GM21447 (cell line): ENCODE results near the gene DMGDH.

Experiments
- ATAC-seq: cut with Tn5 transposase; IDR thresholded peaks from one replicate; pipeline ENCODE4 v1.9.1; 2021; ENCODE audit not compliant: unreplicated experiment

The DMGDH gene

DNA sequence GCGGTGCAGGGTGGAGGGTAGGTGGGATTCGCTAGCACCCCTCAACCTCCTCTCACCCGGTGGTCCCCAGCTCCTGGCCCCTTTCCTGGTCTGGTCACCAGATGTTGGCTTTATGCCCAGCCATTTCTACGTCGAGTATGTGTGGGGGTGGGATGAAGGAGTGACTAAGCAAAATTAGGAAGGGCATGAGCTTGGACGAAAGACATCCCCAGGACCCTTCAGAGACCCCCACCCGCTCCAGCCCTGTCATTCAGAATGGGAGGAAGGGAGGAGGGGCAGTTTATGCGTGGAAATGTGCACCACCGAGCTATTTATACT, 835 bp upstream of the DMGDH start:
- no peak for ATAC-seq

DNA sequence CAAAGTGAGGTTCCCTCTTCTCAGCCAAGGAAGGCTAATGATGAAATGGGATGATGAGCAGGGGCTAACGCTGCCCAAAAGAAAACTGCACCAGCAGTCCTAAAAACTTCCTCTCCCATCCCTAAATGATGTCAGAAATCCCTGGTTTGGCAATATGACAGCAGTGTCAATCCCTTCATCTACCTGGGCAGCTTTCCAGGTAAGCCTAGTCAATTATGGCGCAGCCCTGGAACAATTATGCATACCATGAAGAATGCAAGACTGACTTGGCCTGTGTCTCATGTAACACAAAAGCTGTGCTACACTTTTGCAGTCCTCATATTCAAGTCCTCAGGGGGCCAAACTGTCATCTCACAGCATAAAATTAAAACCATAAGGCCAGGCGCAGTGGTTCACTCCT, 7.0 kb downstream of the DMGDH start:
- no peak for ATAC-seq

DNA sequence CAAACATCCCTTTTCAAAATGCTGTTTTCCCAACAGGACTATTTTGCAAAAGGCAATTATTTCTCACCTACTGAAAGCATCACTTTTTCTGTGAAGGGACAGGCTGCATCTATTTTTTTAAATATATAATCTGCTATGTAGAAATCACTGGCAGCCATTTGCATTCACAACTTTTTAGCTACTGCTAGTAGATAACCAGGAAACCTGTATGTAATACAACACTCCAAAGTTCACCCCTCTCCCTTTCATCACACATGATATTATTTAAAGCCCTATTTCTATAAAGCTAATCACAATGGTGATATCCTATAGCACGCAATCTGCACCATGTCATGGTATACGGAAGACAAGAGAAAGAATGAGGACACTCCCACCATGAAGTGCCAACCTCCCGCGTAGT, 9.8 kb downstream of the DMGDH start:
- no peak for ATAC-seq

DNA sequence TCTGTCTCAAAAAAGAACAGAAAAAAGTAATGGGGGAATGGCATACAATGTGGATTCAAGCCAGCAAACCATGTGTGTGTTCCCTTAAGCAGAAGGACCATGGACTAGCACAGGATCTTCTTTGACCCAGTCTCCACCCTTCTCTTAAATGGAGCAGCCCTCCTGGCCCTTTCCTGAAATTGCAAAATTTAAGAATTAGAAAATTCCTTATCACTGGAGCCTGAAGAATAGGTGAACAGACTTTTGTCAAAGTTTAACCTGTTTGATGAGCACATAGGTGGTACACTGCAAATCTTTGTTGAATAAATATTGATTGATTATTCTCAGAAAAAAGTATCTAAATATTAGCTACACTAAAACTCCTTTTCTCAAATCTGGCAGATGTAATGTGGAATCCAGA, 12.6 kb downstream of the DMGDH start:
- no peak for ATAC-seq

DNA sequence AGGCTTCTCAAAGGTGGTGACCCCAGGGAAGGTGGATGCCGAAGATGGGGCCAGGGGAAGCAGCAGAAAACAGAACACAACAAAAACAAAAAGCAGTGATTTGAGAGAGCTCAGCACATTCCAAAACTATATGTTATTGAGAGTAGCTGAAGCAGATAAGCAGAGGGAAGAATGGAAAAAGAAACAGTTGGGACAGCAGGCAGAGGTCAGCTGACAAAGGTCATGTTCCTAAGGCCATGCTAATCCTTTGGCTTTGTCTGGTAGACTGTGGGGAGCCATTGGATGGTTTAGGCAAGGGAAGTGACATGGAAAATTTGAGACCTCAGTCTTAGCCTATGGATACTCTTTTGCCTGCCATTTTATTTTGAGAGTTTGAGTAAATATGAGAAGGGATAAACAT, 14.5 kb downstream of the DMGDH start:
- no peak for ATAC-seq

DNA sequence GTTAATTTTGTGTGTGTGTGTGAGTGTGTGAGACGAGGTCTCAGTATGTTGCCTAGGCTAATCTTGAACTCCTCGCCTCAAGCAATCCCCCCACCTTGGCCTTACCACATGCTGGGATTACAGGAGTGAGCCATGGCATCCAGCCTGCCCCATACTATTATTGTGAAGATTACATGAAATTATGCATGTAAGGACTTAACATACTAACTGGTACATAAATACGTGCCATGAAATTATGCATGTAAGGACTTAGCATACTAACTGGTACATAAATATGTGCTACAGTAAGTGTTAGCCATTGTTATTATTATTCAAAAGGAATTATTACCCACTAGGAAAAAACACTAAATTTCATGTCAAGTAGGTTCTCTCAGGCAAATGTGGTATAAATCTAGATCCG, 16.2 kb downstream of the DMGDH start:
- ATAC-seq: no peak

DNA sequence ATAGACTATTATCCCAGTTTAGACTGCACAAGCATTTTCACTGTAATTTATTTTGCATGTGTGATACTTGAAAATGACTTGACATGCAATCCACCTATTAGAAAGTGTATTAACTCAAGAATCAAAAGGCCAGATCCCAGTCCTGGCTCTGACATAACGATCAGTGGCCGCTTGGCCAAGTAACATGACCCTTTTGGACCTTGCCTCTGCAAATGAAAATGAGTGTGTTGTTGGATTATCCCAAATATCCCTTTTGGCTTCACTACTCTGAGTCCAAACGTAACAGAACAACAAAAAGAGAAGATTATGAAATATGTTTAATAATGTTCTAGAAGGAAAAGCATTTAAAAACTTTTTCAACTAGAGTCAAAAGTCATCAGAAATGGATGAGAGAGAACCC, 19.0 kb downstream of the DMGDH start:
- no peak for ATAC-seq

DNA sequence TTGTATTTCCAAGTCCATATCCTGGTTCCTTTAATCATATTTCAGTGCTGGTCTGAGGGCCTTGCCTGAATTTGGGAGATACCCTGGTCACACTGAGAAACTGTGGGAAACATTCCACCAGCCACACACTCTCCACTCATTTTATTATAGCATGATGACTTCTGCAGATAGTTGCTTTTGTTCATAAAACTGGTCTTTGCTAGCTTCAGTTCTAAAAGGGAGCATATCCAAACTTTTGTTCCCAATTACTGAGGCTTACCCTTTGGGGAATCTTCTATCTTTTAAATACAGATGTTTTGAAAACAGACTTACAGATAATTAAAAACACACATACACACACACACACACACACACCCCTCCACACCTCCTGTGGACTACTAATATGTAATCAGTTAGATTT, 21.0 kb downstream of the DMGDH start:
- no peak for ATAC-seq

DNA sequence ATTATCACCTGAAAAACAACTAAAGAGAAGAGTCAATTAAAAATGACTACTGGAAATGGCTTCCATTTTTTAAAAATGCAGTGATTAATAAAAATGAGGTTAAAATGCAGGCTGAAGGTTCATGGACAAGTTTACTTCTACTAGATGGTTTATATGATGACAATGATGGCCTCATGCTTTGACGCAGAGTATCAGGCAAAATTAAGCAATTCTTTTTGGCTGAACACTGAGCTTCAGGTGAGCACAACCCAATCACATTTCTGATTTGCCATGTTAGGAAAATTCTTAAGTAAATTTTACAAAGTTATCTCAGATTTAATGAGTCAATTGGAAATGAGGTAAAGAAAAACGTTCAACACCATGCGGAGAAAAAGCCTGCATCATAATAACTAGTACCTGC, 22.3 kb downstream of the DMGDH start:
- ATAC-seq: no peak

DNA sequence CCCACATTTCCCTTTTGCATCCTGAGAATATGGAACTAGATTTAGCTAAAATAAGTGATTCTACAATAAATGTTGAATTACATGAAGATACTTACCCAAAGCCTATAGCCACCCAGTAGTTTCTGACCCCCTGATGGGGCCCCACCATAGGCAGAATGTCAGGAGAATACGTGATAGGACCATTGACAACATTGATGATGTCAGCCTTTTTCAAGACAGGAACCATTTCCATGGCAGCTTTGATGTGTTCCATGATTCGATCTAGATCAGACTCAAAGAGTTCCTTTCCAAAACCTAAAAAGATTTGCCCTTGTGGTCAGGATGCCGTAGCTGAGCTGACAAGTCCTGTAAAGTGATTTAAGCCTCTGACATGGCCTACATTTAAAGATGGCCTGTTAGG, 27.3 kb downstream of the DMGDH start:
- no peak for ATAC-seq

DNA sequence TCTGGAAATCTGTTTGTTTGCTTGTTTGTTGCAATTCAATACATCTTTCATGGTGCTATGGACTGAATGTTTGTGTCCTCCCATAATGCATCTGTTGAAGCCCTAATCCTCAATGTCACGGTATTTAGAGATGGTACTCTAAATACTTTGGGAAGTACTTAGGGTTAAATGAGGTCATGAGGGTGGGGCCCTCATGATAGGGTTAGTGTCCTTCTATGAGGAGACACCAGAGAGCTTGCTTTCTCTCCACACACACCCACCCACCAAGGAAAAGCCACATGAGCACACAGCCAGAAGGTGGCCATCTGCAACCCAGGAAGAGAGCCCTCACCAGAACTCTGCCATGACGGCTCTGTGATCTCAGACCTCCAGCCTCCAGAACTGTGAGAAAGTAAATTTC, 32.7 kb downstream of the DMGDH start:
- no peak for ATAC-seq

DNA sequence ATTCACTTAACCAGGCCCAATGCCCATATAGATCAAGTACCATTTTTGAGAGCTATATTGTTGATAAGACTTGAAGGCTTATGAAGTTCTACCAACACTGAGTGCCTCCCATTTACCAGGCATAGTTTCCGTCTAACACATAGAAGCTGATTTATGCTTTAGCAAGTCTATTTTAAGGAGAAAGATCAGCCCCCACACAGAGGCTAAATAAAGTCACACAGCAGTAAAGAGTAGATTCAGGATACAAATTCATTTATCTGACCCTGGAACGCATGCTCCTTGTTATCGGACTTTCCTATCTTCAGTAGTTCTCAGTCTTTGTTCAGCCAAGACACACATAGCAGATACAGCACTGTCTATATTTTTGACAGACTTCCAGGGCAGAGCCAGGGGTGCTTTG, 34.2 kb downstream of the DMGDH start:
- no peak for ATAC-seq

DNA sequence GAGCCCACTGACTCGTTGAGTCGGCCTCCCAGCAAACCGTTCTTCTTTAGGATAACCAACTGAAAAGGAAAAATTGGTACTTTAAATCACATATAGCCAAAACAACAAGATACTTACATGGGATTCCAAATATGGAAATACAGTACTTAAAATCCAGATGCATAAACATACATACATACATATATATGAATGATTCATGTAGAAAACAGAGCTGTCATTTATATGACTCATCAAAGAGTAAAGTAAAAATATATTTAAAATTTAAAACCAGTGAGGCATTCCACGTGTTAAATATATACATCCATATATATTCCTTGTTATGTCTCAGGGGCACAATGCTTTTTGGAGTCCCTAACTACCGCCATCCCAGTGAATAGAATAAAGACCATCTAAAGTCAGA, 36.7 kb downstream of the DMGDH start:
- ATAC-seq: no peak

DNA sequence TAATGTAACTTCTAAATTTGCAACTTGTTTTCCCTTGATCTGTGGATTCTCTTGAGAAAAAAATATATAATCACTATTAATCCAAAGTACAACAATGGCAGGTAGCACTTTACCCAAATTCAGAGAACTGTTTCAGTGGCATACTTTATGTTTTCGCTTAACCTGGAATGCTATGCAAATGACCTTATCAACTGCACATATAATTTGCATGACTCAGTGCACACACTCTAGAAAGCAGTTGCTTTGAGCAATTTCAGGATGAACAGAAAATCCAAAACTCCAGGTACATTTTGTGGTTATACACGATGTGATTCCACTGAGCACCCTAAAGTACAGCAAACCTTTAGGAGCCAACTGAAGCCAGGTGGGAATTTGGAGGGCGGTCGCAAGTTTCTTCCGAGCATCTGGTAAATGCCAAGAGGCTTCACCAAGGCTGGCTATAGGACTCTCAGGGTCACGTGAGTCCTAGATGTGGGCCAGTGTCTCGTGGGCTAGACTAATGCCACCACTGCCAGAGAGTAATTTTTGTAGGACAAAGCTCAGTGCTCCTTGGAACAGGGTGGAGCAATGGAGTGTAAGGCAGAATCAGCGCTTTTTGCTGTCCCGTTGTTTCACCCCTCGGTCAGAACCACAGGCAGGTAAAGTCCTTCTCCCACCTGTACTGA, 37.3 kb downstream of the DMGDH start:
- ATAC-seq: no peak

DNA sequence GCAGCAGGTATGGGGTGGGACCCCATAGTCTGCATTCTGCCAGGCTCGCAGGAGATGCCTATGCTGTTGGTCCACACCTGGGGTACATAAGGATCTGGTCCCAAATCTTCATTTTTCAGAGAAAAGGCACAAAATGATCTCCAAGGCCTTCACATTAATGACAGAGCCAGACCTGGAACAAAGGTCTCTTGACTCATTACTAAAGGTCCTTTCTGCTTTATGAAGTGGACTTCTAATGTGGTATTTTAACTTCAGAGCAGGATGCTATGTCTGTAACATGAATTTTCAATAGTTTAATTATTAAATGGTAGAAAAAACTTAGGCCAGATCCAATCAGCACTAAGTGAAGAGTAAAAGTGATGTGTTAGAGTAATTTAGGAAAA, 38.0 kb downstream of the DMGDH start:
- no peak for ATAC-seq

DNA sequence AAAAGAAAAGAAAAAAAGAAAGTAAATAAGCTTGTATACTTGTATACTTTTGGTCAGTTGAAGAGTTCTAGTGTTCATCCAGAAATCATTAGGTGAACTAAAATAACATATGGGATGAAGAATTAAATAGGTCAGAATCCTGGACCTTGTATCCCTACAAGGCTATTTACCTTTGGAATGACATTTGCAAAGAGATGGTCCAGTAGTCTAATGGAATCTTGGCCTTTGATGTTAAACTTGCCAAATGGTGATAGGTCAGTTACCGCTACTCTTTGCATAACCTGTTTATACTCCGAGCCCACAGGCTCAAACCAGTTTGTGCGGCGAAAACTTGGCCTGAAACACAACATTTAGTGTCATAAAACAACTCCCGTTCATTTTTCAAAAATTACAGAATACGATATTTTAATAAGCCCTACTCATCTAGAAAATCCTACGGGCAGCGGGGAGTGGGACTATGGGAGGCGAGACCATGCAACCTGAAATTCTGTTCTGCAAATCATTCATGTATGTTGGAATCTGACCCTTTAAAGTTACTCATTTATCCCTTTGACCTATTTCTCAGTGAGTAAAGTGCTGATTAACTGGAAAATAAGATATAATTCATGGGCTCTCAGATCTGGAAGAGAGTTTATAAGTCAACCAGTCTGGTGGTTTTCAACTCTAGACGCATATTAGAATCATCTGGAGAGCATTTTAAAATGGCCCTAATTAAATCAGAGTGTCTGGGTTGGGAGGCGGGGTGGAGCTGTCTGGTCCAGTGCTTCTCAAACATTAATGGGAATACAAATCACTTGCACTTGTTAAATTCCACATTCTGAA, 38.6 kb downstream of the DMGDH start:
- ATAC-seq: no peak

DNA sequence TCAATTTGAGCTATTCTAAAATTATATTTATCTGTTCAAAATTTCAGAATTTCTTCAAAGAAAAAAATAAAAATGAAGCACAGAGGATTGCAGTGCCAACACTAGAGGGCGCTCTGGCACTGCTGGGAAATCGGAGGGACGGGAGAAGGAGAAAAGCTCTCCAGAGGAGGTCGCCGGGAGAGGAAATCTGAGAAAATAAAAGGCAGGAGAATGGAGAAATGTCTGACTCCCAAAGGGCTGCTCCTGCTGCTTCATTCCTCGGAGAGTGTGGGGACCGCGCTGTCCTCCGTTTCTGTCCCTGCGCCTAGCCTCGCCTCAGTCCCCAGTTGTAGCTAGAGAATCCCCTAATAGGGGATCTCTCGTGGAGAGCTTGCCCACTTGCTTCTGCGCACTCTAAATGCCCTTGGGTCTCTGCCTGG, 44.4 kb downstream of the DMGDH start:
- no peak for ATAC-seq

DNA sequence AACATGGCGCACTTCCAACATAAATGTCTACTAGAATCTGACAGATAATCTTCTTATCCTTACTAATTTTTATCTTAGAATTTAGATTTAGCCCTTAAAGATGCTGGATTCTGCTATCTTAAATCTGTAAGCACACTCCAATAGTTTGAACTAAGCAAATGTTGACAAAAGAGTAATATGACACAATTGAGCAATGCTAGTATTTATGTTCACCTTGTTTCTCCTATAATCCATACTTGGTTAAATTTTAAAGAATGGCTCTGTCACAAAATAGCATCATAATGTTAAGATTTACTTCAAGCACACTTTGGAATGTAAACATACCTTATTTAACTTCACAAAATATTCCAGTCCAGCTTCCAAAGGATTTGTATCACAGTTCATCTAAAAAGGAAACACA, 45.5 kb downstream of the DMGDH start:
- ATAC-seq: no peak

DNA sequence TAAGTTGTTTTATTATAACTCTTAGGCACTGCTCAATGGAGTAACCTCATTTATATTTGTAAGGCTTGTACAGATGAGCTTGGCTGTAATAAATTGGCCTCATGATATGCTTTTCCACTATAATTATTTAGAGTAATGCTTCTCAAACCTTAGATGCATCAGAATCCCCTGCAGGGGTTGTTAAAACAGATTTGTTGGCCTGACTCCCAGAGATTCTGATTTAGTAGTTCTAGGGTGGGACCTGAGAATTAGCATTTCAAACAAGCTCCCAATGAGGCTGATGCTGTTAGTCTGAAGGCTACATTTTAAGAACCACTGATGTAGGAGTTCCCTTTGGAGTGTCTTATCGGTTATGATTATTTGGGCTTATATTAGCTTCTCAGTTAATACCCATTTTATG, 46.1 kb downstream of the DMGDH start:
- ATAC-seq: no peak

DNA sequence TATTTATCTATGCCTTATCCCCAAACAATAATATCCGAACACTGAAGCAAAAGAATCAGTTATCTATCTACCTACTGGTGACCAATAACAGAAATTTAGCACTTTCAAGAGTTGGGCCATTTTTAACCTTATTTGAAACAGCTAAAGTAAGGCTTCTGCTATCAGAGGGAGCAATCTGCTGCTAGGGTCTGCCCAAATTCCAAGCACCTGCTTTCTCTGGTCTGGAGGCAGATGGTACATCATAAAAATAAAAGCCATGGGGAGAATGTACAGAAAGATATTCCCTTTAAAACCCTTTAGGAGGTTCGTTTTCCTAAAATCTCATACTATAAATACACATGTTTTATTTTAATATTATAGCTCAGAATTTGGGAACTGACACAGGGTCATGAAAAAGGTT, 46.7 kb downstream of the DMGDH start:
- no peak for ATAC-seq

DNA sequence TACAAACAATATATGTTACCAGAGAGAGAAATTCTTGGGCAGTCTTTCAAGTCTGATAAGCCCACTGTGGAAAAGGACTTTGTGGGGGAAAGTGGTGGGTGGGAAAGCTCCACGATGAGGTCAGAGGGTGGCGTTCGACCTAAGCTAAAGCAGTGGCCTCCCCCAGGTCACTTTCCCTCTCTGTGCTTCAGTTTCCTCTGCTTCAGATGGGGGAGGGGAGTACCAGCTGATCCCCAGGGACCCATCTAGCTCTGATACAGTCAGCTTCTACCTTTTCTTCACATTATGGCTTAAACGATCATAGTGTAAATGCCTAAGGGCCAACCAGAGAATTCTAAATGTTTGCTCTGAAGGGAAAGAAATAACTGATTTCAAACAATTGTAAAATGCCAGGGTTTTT, 47.7 kb downstream of the DMGDH start:
- no peak for ATAC-seq

DNA sequence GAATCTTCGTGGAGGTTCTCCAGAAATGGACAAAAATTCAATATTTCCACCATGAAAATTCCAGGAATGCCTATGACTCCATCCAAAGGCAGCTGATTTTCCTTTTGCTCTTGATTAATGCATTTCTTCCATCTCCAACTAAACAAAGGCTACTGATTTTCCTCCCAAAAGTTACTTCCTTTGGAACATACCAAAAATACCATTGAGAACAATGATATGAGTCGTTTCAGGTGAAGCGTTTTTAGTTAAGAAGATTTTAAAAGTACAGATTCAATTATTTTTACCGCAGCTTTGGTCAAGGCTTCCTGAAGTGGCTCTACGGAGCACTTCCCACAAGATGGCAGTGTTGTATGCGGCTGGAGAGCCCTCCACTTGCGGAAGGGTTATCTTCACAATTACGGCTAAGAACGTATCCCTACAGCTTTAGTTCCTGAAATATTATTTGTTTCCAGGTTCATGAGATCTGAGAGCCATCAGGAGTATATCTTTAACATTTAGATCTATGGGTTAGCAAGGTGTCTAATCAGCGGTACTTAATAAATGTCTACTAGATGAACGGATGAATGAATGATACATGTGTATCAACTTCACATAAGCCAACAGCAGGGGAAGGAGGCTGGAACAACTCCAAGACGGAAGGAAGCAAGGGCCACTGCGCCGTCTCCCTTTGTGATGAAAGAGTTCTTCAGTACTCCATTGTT, 48.5 kb downstream of the DMGDH start:
- ATAC-seq: peak; percentile 53
